ENCODE measurements around the gene KLF5. TPM values are rescaled to one million over a fixed set of nuclear protein-coding genes. Genes with fewer than 3 reads are reported as not detected.
"Not testable (repeated sequence)": the region's sequence is repeated elsewhere in the genome, so short reads cannot be mapped to it uniquely, and the experiment has no call there.

The KLF5 gene
- total RNA-seq, 1 donor from 2014 or later: 1.3 TPM

DNA sequence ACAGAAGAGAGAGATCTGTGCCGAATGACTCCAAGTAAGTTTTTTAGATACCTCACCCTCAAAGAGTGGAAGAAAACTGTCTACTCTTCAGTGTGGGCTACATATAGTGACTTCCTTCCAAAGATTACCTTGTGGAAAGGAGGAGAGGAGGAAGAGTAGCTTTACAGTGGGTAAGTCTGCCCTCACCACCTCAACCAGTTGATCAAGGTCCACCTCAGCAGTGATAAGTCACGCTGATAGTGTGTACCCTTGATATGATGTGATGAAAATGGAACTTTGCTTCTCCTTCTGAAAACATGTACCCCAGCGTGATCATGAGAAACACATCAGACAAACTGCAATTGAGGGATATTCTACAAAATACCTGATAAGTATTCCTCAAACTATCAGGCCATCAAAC, 20.6 kb downstream of the KLF5 start:
- Mint-ChIP-seq H3K4me3 (ENCODE audit: low read depth) (no peak overlapping the region), H3K4me1 (ENCODE audit: low read depth) (no peaks in the 10 kb centered on the region), H3K36me3 (ENCODE audit: low read depth) (no peaks in the 10 kb centered on the region), H3K9me3 (no peaks in the 10 kb centered on the region), H3K27ac (no peak overlapping the region), H3K27me3 (ENCODE audit: low read depth) (peaks cover 1% of the 10 kb centered on the region)
- no peak for DNase-seq (ENCODE audit: low spot score)
- intact Hi-C loops (cut with micrococcal nuclease): no loop called here

GRCh38 chr13:73081256-73081915, 22.6 kb downstream of the KLF5 start:
- peaks cover 1% of the 10 kb centered on the region for H3K27me3 Mint-ChIP-seq (ENCODE audit: low read depth)
- no peak overlapping the region for H3K4me3 Mint-ChIP-seq (ENCODE audit: low read depth)
- intact Hi-C loops (cut with micrococcal nuclease): no loop called here
- H3K9me3 Mint-ChIP-seq: no peaks in the 10 kb centered on the region
- no peaks in the 10 kb centered on the region for H3K36me3 Mint-ChIP-seq (ENCODE audit: low read depth)
- H3K4me1 Mint-ChIP-seq (ENCODE audit: low read depth): no peaks in the 10 kb centered on the region
- no peak overlapping the region for H3K27ac Mint-ChIP-seq
- DNase-seq (ENCODE audit: low spot score): no peak

DNA sequence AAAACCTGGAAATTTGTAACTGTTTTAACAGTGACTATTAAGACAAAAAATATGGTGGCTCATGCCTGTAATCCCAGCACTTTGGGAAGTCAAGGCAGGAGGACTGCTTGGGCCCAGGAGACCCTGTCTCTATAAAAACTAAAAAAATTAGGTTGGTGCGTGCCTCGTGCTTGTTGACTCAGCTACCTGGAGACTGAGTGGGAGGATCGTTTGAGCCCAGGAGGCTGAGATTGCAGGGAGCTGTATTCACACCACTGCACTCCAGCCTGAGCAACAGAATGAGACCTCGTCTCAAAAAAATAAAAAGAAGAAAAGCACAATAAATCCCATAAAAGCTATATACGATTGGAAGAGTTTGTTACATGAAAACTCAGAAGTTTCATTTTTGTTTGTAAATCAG, 23.7 kb downstream of the KLF5 start:
- Mint-ChIP-seq H3K36me3 (ENCODE audit: low read depth) (no peaks in the 10 kb centered on the region), H3K4me1 (ENCODE audit: low read depth) (no peaks in the 10 kb centered on the region), H3K9me3 (peaks cover 5% of the 10 kb centered on the region), H3K27me3 (ENCODE audit: low read depth) (peaks cover 1% of the 10 kb centered on the region), H3K4me3 (ENCODE audit: low read depth) (no peak overlapping the region), H3K27ac (no peak overlapping the region)
- intact Hi-C loops (cut with micrococcal nuclease): no loop called here
- no peak for DNase-seq (ENCODE audit: low spot score)

- no peak for DNase-seq (ENCODE audit: low spot score)
- Mint-ChIP-seq H3K27me3 (ENCODE audit: low read depth) (peaks cover 1% of the 10 kb centered on the region), H3K27ac (no peak overlapping the region), H3K36me3 (ENCODE audit: low read depth) (no peaks in the 10 kb centered on the region), H3K4me3 (ENCODE audit: low read depth) (no peak overlapping the region), H3K4me1 (ENCODE audit: low read depth) (no peaks in the 10 kb centered on the region), H3K9me3 (peaks cover 7% of the 10 kb centered on the region)
- intact Hi-C loops (cut with micrococcal nuclease): no loop called here
Measured at GRCh38 chr13:73082895-73083294, 24.1 kb downstream of the KLF5 start.

DNA sequence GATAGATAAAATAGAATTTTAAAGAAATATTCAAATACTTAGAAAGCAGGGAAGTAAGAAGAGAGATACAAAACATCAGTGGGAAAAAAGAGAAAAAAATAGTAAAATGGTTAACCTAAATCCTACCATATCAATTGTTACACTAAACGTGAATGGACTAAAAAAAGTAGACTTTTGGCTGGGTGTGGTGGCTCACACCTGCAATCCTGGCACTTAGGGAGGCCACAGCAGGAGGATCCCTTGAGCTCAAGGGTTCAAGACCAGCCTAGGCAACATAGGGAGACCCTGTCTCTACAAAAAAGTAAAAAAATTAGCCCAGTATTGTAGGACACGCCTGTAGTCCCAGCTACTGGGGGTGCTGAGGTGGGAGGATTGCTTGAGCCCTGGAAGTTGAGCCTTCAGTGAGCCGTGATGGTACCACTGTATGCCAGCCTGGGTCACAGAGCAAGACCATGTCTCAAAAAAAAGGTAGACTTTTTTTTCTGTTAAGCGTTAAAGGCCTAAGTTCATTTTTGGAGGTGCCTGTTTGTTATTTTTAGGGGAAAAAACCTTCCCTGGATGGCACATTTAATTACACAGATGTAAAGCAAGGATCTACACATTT, 29.6 kb downstream of the KLF5 start:
- H3K27me3 Mint-ChIP-seq (ENCODE audit: low read depth): no peaks in the 10 kb centered on the region
- DNase-seq (ENCODE audit: low spot score): no peak
- H3K36me3 Mint-ChIP-seq (ENCODE audit: low read depth): no peaks in the 10 kb centered on the region
- H3K4me1 Mint-ChIP-seq (ENCODE audit: low read depth): peaks cover 7% of the 10 kb centered on the region
- intact Hi-C loops (cut with micrococcal nuclease): no loop called here
- peaks cover 16% of the 10 kb centered on the region for H3K9me3 Mint-ChIP-seq
- H3K27ac Mint-ChIP-seq: no peak overlapping the region
- no peak overlapping the region for H3K4me3 Mint-ChIP-seq (ENCODE audit: low read depth)

- H3K27ac Mint-ChIP-seq: no peak overlapping the region
- DNase-seq (ENCODE audit: low spot score): no peak
- H3K4me3 Mint-ChIP-seq (ENCODE audit: low read depth): no peak overlapping the region
- H3K4me1 Mint-ChIP-seq (ENCODE audit: low read depth): peaks cover 7% of the 10 kb centered on the region
- peaks cover 16% of the 10 kb centered on the region for H3K9me3 Mint-ChIP-seq
- no peaks in the 10 kb centered on the region for H3K27me3 Mint-ChIP-seq (ENCODE audit: low read depth)
- no peaks in the 10 kb centered on the region for H3K36me3 Mint-ChIP-seq (ENCODE audit: low read depth)
- intact Hi-C loops (cut with micrococcal nuclease): no loop called here
Measured at GRCh38 chr13:73089213-73089612, 30.4 kb downstream of the KLF5 start.

DNA sequence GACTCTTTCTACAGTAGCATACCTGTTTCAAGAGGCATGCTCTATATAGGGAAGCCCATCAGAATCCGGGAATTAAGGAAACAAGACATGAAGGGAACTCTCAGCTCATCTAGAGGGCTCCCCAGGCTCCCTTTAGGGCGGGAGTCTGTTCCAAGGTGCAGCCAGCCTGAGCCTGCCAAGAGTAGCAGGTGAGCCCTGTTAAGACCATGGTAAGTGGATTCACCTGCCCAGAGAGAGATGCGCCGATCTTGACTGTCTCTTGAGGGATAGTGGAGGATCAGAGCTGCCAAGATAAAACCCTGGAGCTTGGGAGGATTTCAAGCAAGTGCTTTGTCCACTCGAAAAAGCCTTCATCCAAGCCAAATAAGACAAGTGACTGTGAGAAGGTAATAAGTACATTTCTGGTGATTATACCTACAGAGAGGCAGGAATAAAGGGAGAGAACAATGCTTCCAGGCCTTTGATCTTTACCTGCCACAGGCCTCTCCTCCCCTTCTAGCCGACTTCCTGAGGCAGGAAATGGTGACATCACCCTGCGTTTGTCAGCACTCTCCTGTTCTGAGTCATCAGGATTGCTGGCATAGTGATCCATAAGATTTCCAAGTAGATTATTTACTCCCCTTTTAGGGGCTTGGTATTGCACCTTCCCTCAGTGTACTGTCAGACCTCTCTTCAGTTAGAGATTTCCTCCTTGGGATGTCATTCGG, 31.5 kb downstream of the KLF5 start:
- no peak overlapping the region for H3K4me3 Mint-ChIP-seq (ENCODE audit: low read depth)
- no peak overlapping the region for H3K27ac Mint-ChIP-seq
- no peaks in the 10 kb centered on the region for H3K36me3 Mint-ChIP-seq (ENCODE audit: low read depth)
- H3K4me1 Mint-ChIP-seq (ENCODE audit: low read depth): peaks cover 7% of the 10 kb centered on the region
- intact Hi-C loops (cut with micrococcal nuclease): no loop called here
- peaks cover 16% of the 10 kb centered on the region for H3K9me3 Mint-ChIP-seq
- DNase-seq (ENCODE audit: low spot score): no peak
- no peaks in the 10 kb centered on the region for H3K27me3 Mint-ChIP-seq (ENCODE audit: low read depth)

GRCh38 chr13:73090823-73091187, 32.0 kb downstream of the KLF5 start:
- H3K27ac Mint-ChIP-seq: no peak overlapping the region
- intact Hi-C loops (cut with micrococcal nuclease): no loop called here
- no peak overlapping the region for H3K4me3 Mint-ChIP-seq (ENCODE audit: low read depth)
- no peaks in the 10 kb centered on the region for H3K27me3 Mint-ChIP-seq (ENCODE audit: low read depth)
- H3K4me1 Mint-ChIP-seq (ENCODE audit: low read depth): peaks cover 7% of the 10 kb centered on the region
- H3K36me3 Mint-ChIP-seq (ENCODE audit: low read depth): no peaks in the 10 kb centered on the region
- no peak for DNase-seq (ENCODE audit: low spot score)
- peaks cover 16% of the 10 kb centered on the region for H3K9me3 Mint-ChIP-seq

DNA sequence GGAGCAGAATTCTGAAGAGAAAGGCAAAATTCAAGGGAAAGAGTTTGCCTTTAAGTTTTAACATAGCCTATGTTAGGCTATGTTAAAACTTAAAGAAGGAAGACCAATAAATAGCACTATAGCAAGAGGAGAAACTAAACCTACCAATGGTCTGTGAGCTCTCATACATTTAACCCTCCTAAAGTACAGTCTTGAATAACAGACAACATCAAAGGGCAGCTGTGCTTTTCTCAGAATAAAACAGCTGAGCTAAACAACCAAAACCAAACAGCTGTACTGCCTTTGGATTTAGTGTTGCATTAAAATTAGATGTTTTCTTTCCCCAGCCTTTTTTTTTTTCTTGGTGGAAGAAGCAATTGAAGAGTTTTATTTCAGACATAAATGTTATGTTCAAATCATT, 34.0 kb downstream of the KLF5 start:
- Mint-ChIP-seq H3K9me3 (peaks cover 9% of the 10 kb centered on the region), H3K4me3 (ENCODE audit: low read depth) (no peak overlapping the region), H3K27me3 (ENCODE audit: low read depth) (no peaks in the 10 kb centered on the region), H3K27ac (no peak overlapping the region), H3K4me1 (ENCODE audit: low read depth) (peaks cover 7% of the 10 kb centered on the region), H3K36me3 (ENCODE audit: low read depth) (no peaks in the 10 kb centered on the region)
- intact Hi-C loops (cut with micrococcal nuclease): no loop called here
- no peak for DNase-seq (ENCODE audit: low spot score)

DNA sequence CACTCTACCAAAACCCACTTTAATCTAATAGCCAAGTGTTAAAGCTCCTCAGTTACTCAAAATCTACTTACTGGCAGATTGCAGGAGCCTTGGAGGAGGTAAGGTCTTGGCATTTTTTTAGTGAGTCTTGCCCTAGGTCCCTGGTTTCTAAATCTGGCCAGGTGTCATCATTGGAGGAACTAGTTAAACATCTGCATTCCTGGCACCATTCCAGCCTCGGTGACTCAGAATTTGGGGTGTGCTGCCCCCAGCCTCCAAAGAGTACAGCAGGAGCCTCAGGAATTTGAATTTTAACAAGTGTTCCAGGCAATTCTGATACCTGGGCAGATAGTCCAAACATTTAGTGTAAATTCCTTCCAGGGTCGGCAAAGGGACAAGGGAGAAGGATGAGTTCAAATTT, 37.4 kb downstream of the KLF5 start:
- Mint-ChIP-seq H3K36me3 (ENCODE audit: low read depth) (no peaks in the 10 kb centered on the region), H3K27ac (no peak overlapping the region), H3K4me1 (ENCODE audit: low read depth) (no peaks in the 10 kb centered on the region), H3K27me3 (ENCODE audit: low read depth) (no peaks in the 10 kb centered on the region), H3K9me3 (no peaks in the 10 kb centered on the region), H3K4me3 (ENCODE audit: low read depth) (no peak overlapping the region)
- intact Hi-C loops (cut with micrococcal nuclease): no loop called here
- DNase-seq (ENCODE audit: low spot score): no peak

- no peak for DNase-seq (ENCODE audit: low spot score)
- intact Hi-C loops (cut with micrococcal nuclease): no loop called here
- H3K4me1 Mint-ChIP-seq (ENCODE audit: low read depth): no peaks in the 10 kb centered on the region
- no peaks in the 10 kb centered on the region for H3K9me3 Mint-ChIP-seq
- no peak overlapping the region for H3K27ac Mint-ChIP-seq
- H3K27me3 Mint-ChIP-seq (ENCODE audit: low read depth): no peaks in the 10 kb centered on the region
- H3K36me3 Mint-ChIP-seq (ENCODE audit: low read depth): no peaks in the 10 kb centered on the region
- H3K4me3 Mint-ChIP-seq (ENCODE audit: low read depth): no peak overlapping the region
Measured at GRCh38 chr13:73096638-73097037, 37.8 kb downstream of the KLF5 start.

GRCh38 chr13:73100781-73101180, 42.0 kb downstream of the KLF5 start:
- H3K9me3 Mint-ChIP-seq; intact Hi-C loops (cut with micrococcal nuclease); H3K4me1 Mint-ChIP-seq (ENCODE audit: low read depth); H3K27ac Mint-ChIP-seq; H3K27me3 Mint-ChIP-seq (ENCODE audit: low read depth); DNase-seq (ENCODE audit: low spot score); H3K36me3 Mint-ChIP-seq (ENCODE audit: low read depth); H3K4me3 Mint-ChIP-seq (ENCODE audit: low read depth): not testable (repeated sequence)

DNA sequence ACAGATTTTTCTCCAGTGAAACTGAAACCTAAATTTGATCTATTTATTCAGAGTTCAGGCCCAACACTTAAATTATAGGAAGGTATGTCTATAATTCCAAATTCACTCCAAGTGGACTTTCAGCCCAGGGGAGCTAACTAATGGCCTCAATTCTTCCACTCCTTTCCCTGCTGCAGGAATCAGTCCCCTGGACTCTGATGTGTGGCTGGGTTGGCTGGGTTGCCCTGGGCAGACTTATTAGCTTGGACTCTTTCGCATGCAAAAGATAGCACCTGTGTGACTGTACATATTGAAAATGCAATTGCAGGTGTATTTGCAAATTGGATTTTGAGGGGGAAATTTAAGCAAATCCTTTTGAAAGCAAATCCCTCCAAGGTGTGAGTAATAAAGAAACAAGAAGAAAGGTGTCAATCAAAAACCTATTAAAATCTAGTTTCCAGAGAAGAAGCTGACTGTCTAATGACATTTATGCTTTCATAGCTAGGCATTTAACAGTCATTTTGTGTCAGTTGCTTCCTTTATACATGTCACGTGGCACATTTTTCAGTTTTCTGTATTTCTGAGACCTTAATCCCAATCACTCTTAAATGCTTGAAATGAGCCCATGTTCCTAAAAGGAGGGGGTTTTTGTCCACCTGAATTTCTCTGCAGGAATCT, 42.7 kb downstream of the KLF5 start:
- DNase-seq (ENCODE audit: low spot score): no peak
- Mint-ChIP-seq H3K4me3 (ENCODE audit: low read depth) (no peak overlapping the region), H3K27ac (no peak overlapping the region), H3K36me3 (ENCODE audit: low read depth) (no peaks in the 10 kb centered on the region), H3K9me3 (no peaks in the 10 kb centered on the region), H3K27me3 (ENCODE audit: low read depth) (peaks cover 1% of the 10 kb centered on the region), H3K4me1 (ENCODE audit: low read depth) (no peaks in the 10 kb centered on the region)
- intact Hi-C loops (cut with micrococcal nuclease): no loop called here
